OCI-LY1 (cell line): Measurements from ENCODE around the gene LYZL4.

ENCODE experiments used
- EZH2 ChIP-seq: fragments of 200-600 bp; sonication (generic), shearing (Covaris generic); IDR thresholded peaks from 2 replicates; pipeline ENCODE4 v1.8.0; 2017; ENCODE audit warnings: borderline replicate concordance, mixed run types, mild to moderate bottlenecking, antibody characterized with exemption, low read length, moderate library complexity, mixed read lengths
- TF ChIP-seq, protein P1 (sequence below): fragments of 200-600 bp; sonication (generic), shearing (Covaris generic); IDR thresholded peaks from 2 replicates; pipeline ENCODE4 v1.5.1; 2017; ENCODE audit warnings: mild to moderate bottlenecking, antibody characterized with exemption, low read length, moderate library complexity, mixed read lengths

DNA sequence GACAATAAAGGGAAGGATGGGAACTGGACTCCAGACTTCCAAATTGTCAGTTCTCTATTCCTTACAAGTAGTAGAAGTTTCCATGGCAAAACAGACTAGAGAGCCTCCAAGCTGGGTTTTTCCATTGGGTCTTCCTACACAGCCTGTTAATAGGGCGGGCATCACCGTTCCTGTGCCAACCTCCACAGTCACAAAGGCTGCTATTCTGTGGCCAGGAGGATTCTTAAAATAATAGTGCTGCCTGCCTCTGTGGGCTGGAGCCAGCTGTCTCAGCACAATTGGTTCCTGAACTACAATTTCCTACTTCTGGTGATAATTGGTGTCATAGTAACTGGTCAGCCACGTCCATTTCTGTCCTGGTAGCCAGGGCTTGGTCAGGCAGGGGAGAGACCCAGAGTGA lies 38.6 kb downstream of the LYZL4 start:
- TF ChIP-seq, protein P1, sequence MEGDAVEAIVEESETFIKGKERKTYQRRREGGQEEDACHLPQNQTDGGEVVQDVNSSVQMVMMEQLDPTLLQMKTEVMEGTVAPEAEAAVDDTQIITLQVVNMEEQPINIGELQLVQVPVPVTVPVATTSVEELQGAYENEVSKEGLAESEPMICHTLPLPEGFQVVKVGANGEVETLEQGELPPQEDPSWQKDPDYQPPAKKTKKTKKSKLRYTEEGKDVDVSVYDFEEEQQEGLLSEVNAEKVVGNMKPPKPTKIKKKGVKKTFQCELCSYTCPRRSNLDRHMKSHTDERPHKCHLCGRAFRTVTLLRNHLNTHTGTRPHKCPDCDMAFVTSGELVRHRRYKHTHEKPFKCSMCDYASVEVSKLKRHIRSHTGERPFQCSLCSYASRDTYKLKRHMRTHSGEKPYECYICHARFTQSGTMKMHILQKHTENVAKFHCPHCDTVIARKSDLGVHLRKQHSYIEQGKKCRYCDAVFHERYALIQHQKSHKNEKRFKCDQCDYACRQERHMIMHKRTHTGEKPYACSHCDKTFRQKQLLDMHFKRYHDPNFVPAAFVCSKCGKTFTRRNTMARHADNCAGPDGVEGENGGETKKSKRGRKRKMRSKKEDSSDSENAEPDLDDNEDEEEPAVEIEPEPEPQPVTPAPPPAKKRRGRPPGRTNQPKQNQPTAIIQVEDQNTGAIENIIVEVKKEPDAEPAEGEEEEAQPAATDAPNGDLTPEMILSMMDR: no peak
- no peak for TF ChIP-seq EZH2
